Superior temporal gyrus (tissue), 1 donor: ENCODE results near the gene SMCHD1.
"Not testable (repeated sequence)": the region's sequence is repeated elsewhere in the genome, so short reads cannot be mapped to it uniquely, and the experiment has no call there.

ENCODE experiments used
- DNase-seq: peaks from one replicate; pipeline ENCODE4 v3.0.0-alpha.2; 2016; ENCODE audit errors: extremely low spot score

Gene SMCHD1

GRCh38 chr18:2852460-2852859, 196.9 kb downstream of the SMCHD1 start:
- DNase-seq, result not testable (repeated sequence)

DNA sequence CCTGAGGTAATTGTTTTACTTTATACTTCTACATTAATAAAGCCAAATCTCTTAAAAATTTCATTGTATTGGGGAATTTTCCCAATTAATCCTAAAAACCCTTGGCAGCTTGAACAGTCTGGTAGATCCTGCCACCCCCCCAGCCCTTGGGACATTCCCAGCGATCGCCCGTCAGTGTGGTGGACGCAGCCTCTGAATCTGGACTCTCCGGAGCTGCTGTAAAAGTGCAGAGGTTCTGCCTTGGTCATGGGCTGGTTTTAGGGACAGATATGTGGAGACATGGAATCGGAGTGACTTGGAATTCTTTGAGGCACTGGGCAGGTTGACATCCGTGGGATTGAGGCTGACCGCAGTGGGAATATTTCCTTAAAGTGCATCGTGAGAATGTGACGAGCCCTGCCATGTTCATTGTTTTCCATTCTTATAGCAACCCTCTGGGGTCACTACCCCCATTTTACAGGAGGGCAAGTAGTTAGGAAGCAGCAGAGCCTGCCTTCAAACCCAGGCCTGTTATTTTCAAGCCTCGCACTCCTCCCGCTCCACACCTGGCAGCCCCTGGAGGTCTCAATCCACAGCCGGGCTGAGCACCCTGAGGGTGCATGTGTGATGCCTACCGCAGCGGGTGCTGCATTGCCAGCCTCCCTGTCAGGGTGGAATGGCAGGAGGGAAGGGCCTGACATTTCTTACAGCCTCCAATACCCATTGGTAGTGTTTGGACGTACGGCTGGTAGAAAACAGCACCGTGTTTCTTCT, 197.8 kb downstream of the SMCHD1 start:
- DNase-seq, result no peak

- DNase-seq, result no peak
Observed at GRCh38 chr18:2853926-2854664, 198.6 kb downstream of the SMCHD1 start.
